IMR-90 (cell line): ENCODE results near the gene NXF1. TPM values are rescaled to one million over a fixed set of nuclear protein-coding genes. Genes with fewer than 3 reads are reported as not detected.

Experiments
- ATAC-seq: fragments of 200-7000 bp; cut with Tn5 transposase; 2 replicates; pipeline ENCODE4 v1.9.1; 2020; ENCODE audit warnings: low read depth, mild to moderate bottlenecking, moderate library complexity
- BruUV-seq: library from RNA; stranded (reverse); fragments of 400-500 nt; replicated peaks from 2 replicates; lab custom pipeline; 2021; lab: Mats Ljungman, UMichigan
- CTCF ChIA-PET: fragments of 300-600 bp; formaldehyde crosslinking; extraction: SDS; loops from one replicate; lab custom pipeline; 2021; ENCODE audit warnings: antibody characterized with exemption; lab: Yijun Ruan, JAX
- POLR2A ChIA-PET: fragments of 300-600 bp; sonication (Branson Sonifier 250); formaldehyde crosslinking; loops from one replicate; lab custom pipeline; 2022; ENCODE audit warnings: antibody characterized with exemption; ENCODE audit not compliant: unreplicated experiment; lab: Charles Lee
- DNase-seq: peaks from one replicate; pipeline ENCODE4 v3.0.0; 2013
- H2AFZ ChIP-seq: replicated peaks from 2 replicates; pipeline ENCODE3; 2013; ENCODE audit warnings: low read length, mild to moderate bottlenecking; ENCODE audit not compliant: poor library complexity
- H2AK5ac ChIP-seq: 2 replicates; pipeline ENCODE4 v1.6.1; 2013; ENCODE audit warnings: low read depth, low read length, inconsistent platforms
- H2AK9ac ChIP-seq: replicated peaks from 2 replicates; pipeline ENCODE3; 2013; ENCODE audit warnings: mild to moderate bottlenecking, low read depth, low read length, moderate library complexity; ENCODE audit not compliant: poor library complexity
- H2BK120ac ChIP-seq: 2 replicates; pipeline ENCODE4 v1.6.1; 2013; ENCODE audit warnings: low read depth, low read length, inconsistent platforms
- H2BK15ac ChIP-seq: 3 replicates; pipeline ENCODE4 v1.6.1; 2013; ENCODE audit warnings: low read depth, low read length, inconsistent platforms
- H2BK20ac ChIP-seq: 2 replicates; pipeline ENCODE4 v1.6.1; 2013; ENCODE audit warnings: low read depth, mild to moderate bottlenecking, inconsistent platforms, low read length, moderate library complexity
- H2BK5ac ChIP-seq: 2 replicates; pipeline ENCODE4 v1.6.1; 2013; ENCODE audit warnings: mild to moderate bottlenecking, low read depth, low read length, inconsistent platforms; ENCODE audit not compliant: poor library complexity, severe bottlenecking
- H3K14ac ChIP-seq: replicated peaks from 2 replicates; pipeline ENCODE4 v1.6.1; 2013; ENCODE audit warnings: low read depth, low read length, inconsistent platforms
- H3K18ac ChIP-seq: 2 replicates; pipeline ENCODE4 v1.6.1; 2013; ENCODE audit warnings: low read depth, low read length, control low read depth
- H3K23ac ChIP-seq: 2 replicates; pipeline ENCODE4 v1.6.1; 2013; ENCODE audit warnings: low read depth, low read length, inconsistent platforms
- H3K27ac ChIP-seq: 2 replicates; pipeline ENCODE4 v1.5.1; 2013; ENCODE audit warnings: mild to moderate bottlenecking, control low read depth, low read length; ENCODE audit not compliant: insufficient read depth
- H3K27me3 ChIP-seq: 2 replicates; pipeline ENCODE4 v1.6.1; 2013; ENCODE audit warnings: low read length; ENCODE audit not compliant: control insufficient read depth, insufficient read depth
- H3K36me3 ChIP-seq: 2 replicates; pipeline ENCODE4 v1.6.1; 2013; ENCODE audit warnings: low read length, mixed read lengths; ENCODE audit not compliant: control insufficient read depth, insufficient read depth
- H3K4ac ChIP-seq: 2 replicates; pipeline ENCODE4 v1.6.1; 2013; ENCODE audit warnings: low read depth, low read length, inconsistent platforms
- H3K4me1 ChIP-seq: 2 replicates; pipeline ENCODE4 v1.6.1; 2013; ENCODE audit warnings: low read length, mixed read lengths; ENCODE audit not compliant: control insufficient read depth, insufficient read depth
- H3K4me2 ChIP-seq: 2 replicates; pipeline ENCODE4 v1.6.1; 2013; ENCODE audit warnings: low read depth, mild to moderate bottlenecking, control low read depth, low read length, moderate library complexity
- H3K4me3 ChIP-seq: 2 replicates; pipeline ENCODE4 v1.5.1; 2013; ENCODE audit warnings: low read depth, mild to moderate bottlenecking, control low read depth, low read length, moderate library complexity; ENCODE audit not compliant: insufficient read depth
- H3K56ac ChIP-seq: 2 replicates; pipeline ENCODE4 v1.6.1; 2013; ENCODE audit warnings: low read length, inconsistent platforms; ENCODE audit not compliant: insufficient read depth; ENCODE audit errors: extremely low read depth
- H3K79me1 ChIP-seq, 2 experiments: 2 replicates each; pipeline ENCODE4 v1.6.1; 2013; ENCODE audit warnings: low read length in 2 of 2, inconsistent platforms in 1 of 2, low read depth in 1 of 2
- H3K9ac ChIP-seq: 2 replicates; pipeline ENCODE4 v1.6.1; 2013; ENCODE audit warnings: low read depth, low read length, control low read depth
- H3K9me1 ChIP-seq: 2 replicates; pipeline ENCODE4 v1.6.1; 2013; ENCODE audit warnings: low read length, inconsistent platforms; ENCODE audit not compliant: insufficient read depth
- H3K9me3 ChIP-seq: 2 replicates; pipeline ENCODE4 v1.6.1; 2013; ENCODE audit warnings: low read length; ENCODE audit not compliant: control insufficient read depth, insufficient read depth
- H4K20me1 ChIP-seq: 2 replicates; pipeline ENCODE4 v1.6.1; 2013; ENCODE audit warnings: low read length, inconsistent platforms; ENCODE audit not compliant: insufficient read depth
- H4K5ac ChIP-seq: 2 replicates; pipeline ENCODE4 v1.6.1; 2013; ENCODE audit warnings: mild to moderate bottlenecking, low read depth, low read length, control low read depth
- H4K8ac ChIP-seq, 2 experiments: 2 replicates each; pipeline ENCODE4 v1.6.1; 2013; ENCODE audit warnings: low read depth in 2 of 2, low read length in 2 of 2, control low read depth in 1 of 2, inconsistent platforms in 1 of 2
- H4K91ac ChIP-seq: 2 replicates; pipeline ENCODE4 v1.6.1; 2013; ENCODE audit warnings: low read depth, low read length, inconsistent platforms; ENCODE audit not compliant: insufficient read depth
- MAFK ChIP-seq: IDR thresholded peaks from 2 replicates; pipeline ENCODE4 v1.6.1; 2012; ENCODE audit warnings: low read depth, low read length, improper control_type of control experiment
- MXI1 ChIP-seq: IDR thresholded peaks from 2 replicates; pipeline ENCODE4 v1.6.1; 2012; ENCODE audit warnings: low read depth, mild to moderate bottlenecking, low read length, moderate library complexity, borderline replicate concordance
- POLR2A ChIP-seq: IDR thresholded peaks from 2 replicates; pipeline ENCODE4 v1.6.1; 2012; ENCODE audit warnings: mild to moderate bottlenecking, low read depth, low read length
- WGBS, 2 experiments: methylation state at CpG; one replicate each; pipeline versions ENCODE4 v1.1.5 to v1.1.7; 2013; ENCODE audit warnings: missing lambda C conversion rate in 2 of 2; ENCODE audit not compliant: insufficient read length in 1 of 2; ENCODE audit errors: extremely low coverage in 2 of 2; 5-methylcytosine and 5-hydroxymethylcytosine counted together
- dilution Hi-C: fragments of 300-500 bp; cut with HindIII; formaldehyde crosslinking; loops from one replicate; pipeline ENCODE4 v1.14.3; 2018; ENCODE audit warnings: low sequenced_read_pairs; ENCODE audit not compliant: unreplicated experiment
- in situ Hi-C: fragments of 300-500 bp; cut with MboI; formaldehyde crosslinking; loops from 3 replicates; pipeline ENCODE4 v1.14.3; 2019; ENCODE audit warnings: low sequenced_read_pairs, inconsistent platforms, mixed read lengths
- intact Hi-C: fragments of 100-400 bp; cut with micrococcal nuclease; formaldehyde crosslinking; loops from 2 replicates; pipeline ENCODE4 v1.10.0; 2022
- polyA plus RNA-seq, 3 experiments: library from polyadenylated mRNA; depleted of rRNA; stranded (reverse); fragments of >200 nt; gene quantifications; 2 replicates each; pipeline ENCODE4 v1.2.3, GENCODE V29; 2012; ENCODE audit warnings: low replicate concordance in 1 of 3
- total RNA-seq: library from RNA; depleted of rRNA; stranded (reverse); fragments of >200 nt; gene quantifications from 2 replicates; pipeline ENCODE4 v1.2.3, GENCODE V29; 2012

Gene NXF1
- total and polyA plus RNA-seq, 2 of the 4 experiments (the other 2 are of a cell fraction), result 26.3 to 97.4 TPM

GRCh38 chr11:62846177-62846576 is 40.9 kb upstream of the NXF1 start:
- intact Hi-C loops, result no loop called here
- H4K5ac ChIP-seq, result no peak overlapping the region
- dilution Hi-C loops, result no loop called here
- H2BK5ac ChIP-seq, result no peak overlapping the region
- no peak overlapping the region for H2AK9ac ChIP-seq
- H3K4me3 ChIP-seq, result no peak overlapping the region
- H4K20me1 ChIP-seq, result no peaks in the 10 kb centered on the region; the same call in 1 of the 2 replicates
- peaks cover 8% of the 10 kb centered on the region for H3K4me1 ChIP-seq
- no peak overlapping the region for H4K8ac ChIP-seq
- no peak overlapping the region for H3K4ac ChIP-seq
- H3K9me3 ChIP-seq, result no peaks in the 10 kb centered on the region
- H3K14ac ChIP-seq, result no peak overlapping the region
- no peak overlapping the region for H4K91ac ChIP-seq
- CTCF ChIA-PET, result no interaction called here
- no peak overlapping the region for H3K18ac ChIP-seq
- no peaks in the 10 kb centered on the region for H3K27me3 ChIP-seq
- H3K79me1 ChIP-seq, result no peaks in the 10 kb centered on the region
- no peaks in the 10 kb centered on the region for H3K9me1 ChIP-seq
- 71% methylated on average over 2 of the region's 3 CpGs; no CpG with 5 or more reads in 1 of the 2 experiments for WGBS, 2 experiments
- no peak overlapping the region for H3K23ac ChIP-seq
- no peak overlapping the region for H3K4me2 ChIP-seq
- POLR2A ChIA-PET, result no interaction called here
- H3K36me3 ChIP-seq, result no peaks in the 10 kb centered on the region; the same call in 1 of the 2 replicates
- H2BK15ac ChIP-seq, result no peak overlapping the region
- no TSS peak for BruUV-seq
- H3K27ac ChIP-seq, result no peak overlapping the region
- no peak overlapping the region for H2BK120ac ChIP-seq
- H3K56ac ChIP-seq, result no peak overlapping the region
- no peak overlapping the region for H2AFZ ChIP-seq
- DNase-seq, result no peak
- no peak for ATAC-seq
- in situ Hi-C loops, result no loop called here
- TF ChIP-seq MXI1 (no peak), MAFK (no peak), POLR2A (no peak)
- H3K9ac ChIP-seq, result no peak overlapping the region
- H2BK20ac ChIP-seq, result no peak overlapping the region
- H2AK5ac ChIP-seq, result no peak overlapping the region
